ENCODE results near the gene TMEM128.
"Not testable (repeated sequence)": the region's sequence is repeated elsewhere in the genome, so short reads cannot be mapped to it uniquely, and the experiment has no call there.

Gene TMEM128, protein sequence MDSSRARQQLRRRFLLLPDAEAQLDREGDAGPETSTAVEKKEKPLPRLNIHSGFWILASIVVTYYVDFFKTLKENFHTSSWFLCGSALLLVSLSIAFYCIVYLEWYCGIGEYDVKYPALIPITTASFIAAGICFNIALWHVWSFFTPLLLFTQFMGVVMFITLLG

DNA sequence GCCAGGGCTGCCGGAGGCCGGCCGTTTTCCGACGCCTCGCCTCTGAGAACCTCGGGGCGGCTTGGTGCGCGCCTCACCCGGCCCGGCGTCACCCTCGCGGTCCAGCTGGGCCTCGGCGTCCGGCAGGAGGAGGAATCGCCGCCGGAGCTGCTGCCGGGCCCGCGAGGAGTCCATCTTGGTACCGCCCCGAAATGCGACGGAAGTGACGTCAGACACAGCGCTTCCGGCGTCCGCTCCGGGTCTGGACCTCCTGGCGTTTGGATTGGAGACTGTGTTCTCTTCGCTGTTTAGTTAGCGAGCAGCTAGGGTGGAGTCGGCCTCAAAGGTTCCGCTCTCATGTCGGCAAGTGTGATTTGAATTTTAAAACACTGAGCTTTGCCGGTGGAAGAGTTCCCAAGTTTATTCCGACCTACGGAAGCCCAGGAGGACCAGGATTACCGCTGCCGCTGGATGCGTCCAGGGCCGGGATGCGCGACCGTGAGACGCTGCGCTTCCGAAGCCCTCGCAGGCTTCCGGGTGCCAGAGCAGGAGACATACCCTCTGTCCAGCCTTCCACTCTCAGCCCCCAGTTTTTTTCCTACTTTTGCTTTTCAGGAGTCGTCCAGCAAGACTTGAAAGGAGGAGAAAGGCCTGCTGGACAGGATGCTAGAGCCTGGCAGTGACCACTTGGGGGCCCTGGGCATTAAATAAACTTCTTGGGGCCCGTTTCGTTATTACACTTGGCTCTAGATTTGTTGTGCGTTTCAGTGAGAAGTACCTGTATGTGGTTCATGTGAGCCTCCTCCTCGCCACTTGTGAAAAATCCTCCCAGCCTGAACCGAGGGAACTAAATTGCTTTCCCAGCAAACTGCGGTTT is at the start of gene TMEM128:
TMEM128 (minus strand) TSS at position 195 of the 856 bp plus-strand sequence; CDS start at position 174, 21 bp downstream.
- DNase-seq: peak; percentile 55 to 87

DNA sequence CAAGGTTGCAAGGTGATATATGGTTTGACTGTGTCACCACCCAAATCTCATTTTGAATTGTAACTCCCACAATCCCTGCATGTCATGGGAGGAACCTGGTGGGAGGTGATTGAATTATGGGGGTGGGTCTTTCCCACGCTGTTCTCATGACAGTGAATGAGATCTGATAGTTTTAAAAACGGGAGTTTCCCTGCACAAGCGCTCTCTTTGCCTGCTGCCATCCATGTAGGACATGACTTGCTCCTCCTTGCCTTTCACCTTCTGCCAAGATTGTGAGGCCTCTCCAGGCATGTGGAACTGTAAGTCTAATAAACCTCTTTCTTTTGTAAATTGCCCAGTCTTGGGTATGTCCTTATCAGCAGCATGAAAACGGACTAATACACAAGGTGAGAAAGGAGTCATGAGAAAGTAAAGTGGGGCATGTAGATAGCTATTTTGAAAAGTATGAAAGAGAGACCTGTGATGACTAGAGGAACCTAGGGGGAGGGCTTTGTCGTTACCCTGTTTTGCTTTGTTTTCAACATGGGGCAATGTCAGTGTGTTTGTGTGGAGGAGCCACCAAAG is 48.3 kb upstream of the TMEM128 start:
- no peak for DNase-seq

DNA sequence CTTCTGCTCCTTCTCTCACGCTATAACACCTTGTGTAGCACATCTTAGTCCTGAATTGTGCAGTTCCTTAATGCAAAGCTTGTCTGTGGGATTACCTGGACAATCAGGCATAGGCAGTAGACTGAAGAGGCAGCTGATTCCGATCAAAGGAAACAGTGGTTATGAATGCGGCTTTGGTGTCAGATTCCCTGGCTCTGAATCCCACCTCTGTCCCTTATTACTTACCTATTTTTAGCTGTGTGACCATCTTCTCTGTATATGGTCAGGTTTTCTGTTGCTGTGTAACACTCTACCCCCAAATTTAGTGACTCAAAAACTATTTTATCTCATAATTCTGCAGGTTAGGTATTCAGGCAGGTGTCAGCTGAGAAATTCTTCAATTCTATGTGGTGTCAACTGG is 45.3 kb upstream of the TMEM128 start:
- DNase-seq: no peak

DNA sequence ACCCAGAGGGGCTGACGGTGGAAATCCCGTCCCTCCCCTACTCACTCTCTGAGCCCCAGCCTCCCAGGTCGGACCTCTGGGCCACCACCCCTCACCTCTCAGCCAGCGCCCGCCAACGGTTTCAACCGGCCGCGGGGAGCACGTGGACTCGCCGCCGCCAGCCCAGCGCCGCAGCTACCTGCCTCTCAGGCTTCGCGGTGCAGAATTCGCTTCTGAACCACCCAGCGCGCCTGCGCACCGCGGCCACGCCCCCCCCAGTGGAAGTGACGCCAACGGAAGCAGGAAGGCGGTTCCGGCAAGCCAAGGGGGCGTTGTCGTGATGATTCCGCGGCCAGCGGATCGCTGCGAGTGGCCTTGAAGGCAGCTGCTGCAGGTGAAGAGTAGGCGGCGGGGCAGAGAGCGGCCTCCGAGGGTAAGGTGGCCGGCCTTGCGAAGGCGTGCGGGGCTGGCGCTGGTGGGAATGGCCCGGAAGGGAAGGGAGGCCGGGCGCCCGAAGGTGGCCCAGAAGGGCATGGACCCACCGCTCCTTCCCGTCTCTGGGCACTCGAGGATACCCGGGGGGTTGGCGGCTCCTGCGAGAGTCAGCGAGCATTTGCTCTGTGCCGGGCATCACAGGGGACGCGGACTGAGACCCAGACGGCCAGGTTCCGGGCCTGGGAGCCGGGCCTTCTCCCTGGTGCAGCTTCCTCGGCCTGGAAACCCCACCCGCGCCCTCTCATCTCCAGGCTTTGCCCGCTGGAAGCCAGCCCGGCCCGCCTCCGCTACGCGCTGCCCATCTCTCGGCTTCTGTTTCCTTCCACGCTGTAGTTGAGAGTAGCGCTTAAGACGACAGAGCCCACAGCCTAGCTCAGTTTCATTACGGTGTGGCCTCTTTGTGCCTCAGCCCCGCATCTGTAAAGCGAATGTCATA is 42.2 kb upstream of the TMEM128 start, which contains the start of the genes LYAR and ZBTB49:
LYAR (minus strand) TSS at position 214 of the 910 bp plus-strand sequence. CDS start 6,412 bp downstream, outside the sequence.
ZBTB49 (plus strand) TSS at position 311 of the 910 bp plus-strand sequence. CDS start 9,695 bp downstream, outside the sequence.
- DNase-seq: peak; percentile 5 to 78

DNA sequence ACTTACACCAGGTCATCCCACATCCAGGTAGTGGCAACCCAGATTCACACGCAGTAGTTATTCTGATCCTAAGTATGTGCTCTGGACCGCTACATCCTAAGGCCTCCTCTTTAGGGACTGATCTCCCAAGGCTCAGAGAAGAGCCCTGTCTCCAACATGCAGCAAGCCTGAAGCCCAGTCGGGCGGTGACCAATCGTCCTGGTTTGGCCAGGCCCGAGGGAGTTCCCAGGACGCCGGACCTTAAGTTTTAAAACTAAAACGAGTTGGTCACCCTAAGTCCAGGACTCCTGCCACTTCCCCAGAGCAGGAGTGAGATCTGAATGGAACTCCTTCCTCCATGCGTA is 41.5 kb upstream of the TMEM128 start:
- no peak for DNase-seq

DNA sequence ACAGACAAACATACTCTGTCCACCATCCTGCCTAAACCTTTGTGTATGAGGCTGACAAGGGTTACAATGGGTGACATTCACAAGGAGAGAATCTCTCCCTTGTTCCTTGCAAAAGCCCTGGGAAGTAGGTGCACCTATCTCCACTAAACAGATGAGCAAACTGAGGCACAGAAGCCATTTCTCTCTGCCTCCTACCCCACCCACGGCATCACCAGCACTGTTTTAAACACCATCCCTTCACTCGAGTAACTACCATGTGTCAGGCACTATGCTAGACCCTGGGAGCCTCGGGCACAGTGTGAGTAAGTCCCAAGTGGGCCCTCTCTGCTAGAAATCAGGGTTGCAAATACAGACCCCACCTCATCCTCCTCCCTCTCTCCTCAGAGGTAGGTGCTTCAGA is 41.0 kb upstream of the TMEM128 start:
- DNase-seq: no peak

DNA sequence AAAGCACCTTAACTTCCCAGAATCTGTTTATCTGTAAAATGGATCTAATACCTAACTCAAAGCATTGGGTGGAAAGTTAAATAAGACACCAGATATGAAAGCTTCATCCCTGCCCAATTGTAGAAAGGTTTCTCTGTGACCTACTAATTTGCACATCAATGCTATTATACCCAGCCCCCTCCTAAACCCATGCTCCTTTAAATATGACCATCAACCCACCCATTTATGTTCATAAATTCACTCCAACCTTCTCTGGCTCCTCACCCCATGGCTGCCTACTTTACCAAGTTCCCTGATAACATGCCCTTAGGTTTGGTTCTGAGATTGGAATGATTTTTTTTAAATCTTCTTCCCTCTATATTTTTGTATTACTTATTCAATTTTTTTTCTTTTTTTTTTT is 40.1 kb upstream of the TMEM128 start:
- no peak for DNase-seq

DNA sequence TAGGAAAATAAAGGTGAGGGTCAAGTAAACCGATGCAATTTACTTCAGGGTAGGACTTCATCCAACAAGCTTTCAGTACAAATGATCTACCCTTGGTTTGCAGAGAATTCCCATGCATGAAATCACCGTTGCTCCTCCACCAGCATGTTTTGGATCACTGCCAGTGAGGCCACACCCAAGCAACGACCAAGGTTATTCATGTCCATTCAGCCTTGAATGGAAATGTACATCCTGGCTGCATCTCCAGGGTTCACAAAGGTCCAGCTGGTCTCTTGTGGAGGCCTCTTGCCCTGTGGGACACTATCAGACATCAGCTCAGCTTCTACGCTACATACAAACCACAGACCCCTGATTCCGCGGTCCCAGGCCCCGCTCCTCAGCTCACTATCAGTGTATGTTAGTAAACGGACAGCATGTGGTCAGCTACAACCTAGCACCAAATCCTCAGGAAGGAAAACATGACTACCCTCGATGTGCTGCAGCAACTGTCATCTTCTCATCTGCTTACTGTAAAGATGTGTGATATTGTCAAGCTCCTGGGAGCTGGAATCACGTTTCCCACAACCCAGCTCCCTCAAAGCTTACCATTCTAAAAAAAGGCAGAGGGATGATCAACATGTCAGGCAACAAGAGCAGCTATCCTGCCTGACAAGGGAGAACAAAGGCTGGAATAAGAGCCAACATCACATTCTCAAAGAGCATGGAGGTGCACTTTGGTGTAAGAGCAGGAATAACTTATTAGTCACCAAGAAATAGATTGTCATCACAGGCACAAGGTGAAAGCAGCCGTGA is 37.0 kb upstream of the TMEM128 start:
- no peak for DNase-seq

DNA sequence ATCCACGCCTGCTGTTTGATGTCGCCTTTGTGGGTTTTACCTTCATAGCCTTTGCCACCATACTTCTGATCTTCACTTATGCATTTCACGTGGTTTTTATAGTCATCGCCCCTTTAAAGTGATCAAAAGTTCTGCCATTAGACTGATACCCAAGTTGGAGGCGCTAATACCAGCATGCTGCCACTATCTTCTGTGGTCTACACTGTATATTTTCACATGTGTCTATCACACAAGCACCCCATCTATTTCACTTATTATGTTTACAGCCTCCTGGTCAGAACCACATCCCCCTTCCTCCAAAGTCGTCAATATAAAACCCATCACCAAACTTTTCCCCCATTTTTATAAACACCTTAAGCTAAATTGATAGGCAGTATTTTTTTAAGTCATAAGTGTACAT is 33.8 kb upstream of the TMEM128 start:
- DNase-seq: no peak

DNA sequence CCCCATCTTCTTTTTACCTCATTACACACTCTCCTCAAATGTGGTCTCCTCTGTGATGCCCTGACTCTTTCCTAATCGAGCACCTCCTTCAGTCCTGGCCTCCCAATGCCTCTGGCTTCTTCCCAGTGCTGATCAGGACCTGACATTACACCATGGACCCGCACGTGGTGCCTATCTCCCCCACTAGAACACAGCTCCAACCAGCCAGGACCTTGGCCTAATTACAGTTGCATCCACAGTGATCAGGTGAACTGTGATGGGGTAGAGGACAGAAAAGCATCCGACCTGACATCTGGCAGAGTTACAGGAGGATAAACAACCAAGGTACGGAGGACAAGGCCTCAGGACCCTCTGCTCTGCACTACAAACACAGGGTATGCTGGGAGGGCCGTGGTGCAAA is 29.5 kb upstream of the TMEM128 start:
- DNase-seq: no peak

DNA sequence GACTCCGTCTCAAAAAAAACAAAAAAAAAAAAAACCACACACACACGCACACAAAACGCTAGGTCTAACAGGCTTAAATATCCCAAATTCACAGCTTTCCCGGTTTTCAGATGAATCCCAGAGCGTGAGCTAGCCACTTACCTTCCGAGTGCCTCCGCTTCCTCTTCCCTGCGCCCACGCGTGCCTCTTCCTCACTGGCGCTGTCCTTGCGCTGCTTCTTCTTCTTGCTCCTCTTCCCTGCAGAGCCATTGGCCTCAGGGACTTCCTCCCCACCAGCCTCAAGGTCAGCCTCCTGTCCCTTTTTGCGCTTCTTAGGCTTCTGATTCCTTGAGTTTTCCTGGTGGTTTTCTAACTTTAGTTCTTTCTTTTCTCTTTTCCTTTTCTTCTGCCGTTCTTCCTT is 26.2 kb upstream of the TMEM128 start:
- DNase-seq: no peak

DNA sequence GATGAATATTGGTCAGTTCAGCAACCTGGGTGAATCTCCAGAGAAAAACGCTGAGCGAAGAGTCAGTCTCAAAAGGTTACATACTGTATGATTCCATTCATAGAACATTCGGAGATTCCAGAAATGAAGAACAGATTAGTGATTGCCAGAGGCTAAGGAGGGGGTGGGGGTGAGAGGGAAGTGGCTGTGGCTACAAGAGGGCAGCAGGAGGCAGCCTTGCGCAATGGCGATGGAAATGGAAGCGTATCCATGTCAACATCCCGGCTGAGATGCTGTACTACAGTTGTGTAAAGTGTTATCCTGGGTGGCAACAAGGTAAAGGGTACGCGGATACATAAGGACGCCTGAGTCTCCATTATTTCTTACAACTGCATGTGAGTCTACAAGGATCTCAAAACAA is 23.9 kb upstream of the TMEM128 start:
- DNase-seq: no peak

DNA sequence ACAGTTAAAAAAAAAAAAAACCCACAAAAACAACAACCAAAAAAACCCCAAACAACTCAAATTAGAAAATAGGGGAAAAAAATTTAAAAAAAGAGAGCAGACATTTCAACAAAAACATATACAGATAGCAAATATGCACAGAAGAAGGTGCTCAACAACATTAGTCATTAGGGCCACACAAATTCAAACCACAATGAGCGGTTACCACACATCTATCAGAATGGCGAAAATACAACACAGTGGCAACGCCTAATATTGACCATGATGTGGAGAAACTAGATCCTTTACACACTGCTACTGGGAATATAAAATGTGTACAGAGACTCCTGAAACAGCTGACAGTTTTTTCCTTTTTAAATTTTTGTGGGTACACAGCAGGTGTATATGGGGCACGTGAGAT is 22.5 kb upstream of the TMEM128 start:
- DNase-seq: no peak

DNA sequence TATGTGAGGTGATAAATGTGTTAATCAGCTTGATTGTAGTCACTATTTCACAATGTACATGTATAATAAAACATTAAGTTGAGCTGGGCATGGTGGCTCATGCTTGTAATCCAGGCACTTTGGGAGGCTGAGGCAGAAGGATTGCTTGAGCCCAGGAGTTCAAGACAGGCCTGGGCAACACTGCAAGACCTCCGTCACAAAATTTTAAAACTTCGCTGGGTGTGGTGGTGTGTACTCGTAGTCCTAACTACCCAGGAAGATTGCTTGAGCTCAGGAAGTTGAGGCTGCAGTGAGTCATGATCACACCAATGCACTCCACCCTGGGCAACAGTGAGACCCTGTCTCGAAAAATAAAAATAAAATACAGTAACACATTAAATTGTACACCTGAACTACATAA is 21.8 kb upstream of the TMEM128 start:
- DNase-seq: no peak

DNA sequence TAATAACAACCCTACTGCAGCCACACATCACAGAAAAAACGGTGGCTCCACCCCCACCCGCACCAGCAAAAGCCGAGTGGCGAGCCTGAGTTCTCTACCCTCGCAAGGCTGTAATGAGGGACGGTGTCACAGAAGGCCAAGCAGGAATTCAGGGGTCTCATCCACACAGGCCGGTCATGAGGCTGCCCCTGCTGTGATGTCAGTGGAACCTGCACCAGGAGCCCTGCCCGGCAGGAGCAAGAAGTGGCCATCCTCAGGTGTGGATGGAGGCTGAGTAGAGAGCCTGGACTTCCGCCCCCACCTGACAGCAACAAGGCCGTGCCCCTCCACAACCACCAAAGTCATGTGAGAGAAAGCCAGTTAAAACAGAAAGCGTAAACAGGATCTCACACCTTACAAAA is 21.3 kb upstream of the TMEM128 start:
- no peak for DNase-seq

DNA sequence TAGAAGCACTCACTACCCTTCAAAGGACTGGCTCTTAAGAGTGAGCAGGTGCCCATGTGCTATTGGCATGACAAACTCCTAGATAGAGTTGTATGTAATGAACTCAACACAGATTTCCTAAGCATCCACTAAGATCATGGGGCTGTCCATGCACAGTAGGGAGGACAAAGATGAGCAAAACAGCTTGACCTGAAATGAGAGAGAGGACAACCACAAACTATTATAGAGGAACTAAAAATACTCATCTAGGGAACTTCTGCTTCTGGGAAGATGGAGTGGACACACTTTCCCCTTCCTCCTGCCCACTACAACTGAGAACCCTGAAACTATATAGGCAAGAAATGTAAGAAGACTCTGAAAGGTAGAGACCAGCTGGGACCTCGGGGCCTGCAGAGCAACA is 20.8 kb upstream of the TMEM128 start:
- DNase-seq: no peak

DNA sequence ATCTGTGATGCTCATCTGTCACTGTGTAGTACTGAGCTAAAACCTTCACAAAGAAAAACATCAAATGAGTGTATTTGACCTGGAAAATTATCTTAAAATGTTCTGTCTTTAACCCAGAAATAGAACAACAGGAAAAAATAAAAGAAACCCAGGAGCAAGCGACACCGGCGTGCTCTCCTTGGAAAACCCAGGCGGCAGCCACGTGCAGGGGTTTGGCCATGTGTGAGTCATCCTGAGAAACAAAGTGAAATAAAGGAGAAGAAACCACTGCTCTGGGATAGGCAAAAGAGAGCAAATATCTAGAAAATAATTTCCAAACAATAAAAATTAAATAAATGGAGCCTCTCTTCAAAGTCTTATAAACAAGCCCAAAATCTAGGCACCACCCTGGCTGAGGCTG is 20.0 kb upstream of the TMEM128 start:
- no peak for DNase-seq

DNA sequence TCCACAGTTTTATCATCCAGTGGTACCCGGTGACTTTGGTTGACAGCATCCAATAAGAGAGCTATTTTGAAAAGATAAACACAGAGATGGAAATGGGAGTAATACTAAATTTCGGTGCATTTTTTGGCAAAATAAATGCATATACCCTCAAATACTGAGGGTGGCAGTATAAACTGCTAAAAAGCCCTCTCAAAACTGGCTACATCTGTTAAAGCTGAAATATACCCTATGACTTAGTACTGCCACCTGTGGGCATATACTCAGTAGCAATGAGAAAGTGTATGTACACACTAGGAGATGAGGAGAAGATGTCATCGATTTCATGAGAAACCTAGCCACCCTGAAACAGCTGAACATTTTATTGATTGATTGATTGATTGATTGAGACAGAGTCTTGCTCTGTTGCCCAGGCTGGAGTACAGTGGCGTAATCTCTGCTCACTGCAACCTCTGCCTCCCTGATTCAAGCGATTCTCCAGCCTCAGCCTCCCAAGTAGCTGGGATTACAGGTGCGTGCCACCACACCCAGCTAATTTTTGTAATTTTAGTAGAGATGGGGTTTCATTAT is 12.2 kb upstream of the TMEM128 start:
- no peak for DNase-seq

DNA sequence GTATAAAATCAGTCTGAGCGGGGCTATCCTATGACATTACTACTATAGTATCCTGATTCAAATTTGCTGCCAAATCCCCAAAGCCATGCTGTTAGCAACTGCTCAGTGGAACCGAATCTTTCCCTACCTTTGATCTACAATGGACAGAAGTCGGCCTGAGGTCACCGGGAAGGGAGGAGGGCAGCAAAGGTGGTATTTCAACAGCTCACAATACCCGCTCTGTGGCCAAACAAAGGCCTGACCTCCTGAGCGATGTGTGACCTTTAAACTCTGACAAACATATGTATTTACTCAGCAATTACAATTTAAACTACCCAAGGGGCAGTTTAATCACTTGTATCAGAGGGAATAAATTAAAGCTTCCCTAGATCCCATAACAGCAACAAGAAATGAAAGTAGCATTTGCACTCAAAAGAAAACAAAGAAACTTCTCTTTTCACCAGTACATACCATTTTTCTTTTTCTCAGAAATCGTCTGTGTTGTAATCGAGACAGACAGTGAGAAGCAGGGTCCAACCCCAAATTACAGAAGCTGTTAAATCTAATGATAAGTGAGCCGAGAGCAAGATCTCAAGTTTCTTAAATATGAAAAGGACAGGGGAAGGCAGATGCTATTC is 11.6 kb upstream of the TMEM128 start:
- no peak for DNase-seq

DNA sequence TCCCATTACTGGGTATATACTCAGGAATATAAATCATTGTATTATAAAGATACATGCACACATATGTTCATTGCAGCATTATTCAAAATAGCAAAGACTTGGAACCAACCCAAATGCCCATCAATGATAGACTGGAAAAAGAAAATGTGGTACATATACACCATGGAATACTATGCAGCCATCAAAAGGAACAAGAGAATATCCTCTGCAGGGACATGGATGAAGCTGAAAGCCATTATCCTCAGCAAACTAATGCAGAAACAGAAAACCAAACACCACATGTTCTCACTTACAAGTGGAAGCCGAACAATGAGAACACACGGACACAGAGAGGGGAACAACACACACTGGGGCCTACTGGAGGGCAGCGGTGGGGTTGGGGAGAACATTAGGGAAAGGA is 9.7 kb upstream of the TMEM128 start:
- not testable (repeated sequence) for DNase-seq

DNA sequence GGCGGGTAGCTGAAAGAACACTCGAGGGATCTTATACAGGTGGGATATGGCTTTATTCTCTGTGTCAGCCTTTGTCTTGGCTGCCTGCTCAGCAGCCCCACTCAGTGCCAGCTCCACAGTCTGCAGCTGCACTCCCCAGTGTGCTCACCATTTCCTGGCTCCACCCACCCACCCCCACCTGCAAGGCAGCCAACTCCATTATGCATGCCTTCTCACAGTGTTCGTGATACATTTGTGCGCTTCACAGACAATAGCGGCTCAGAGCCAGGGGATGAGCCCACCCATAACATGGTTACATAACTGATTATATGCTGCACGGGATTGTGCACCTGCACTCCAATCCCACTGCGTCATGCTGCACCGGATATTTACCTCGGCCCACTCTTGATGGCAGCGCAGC is 8.8 kb upstream of the TMEM128 start:
- no peak for DNase-seq
